WTC11 (cell line): ENCODE data around the gene FMO2.

Experiments
- NR2C2 ChIP-seq: sonication (generic); formaldehyde crosslinking; IDR thresholded peaks from 2 replicates; pipeline ENCODE4 v1.8.0; 2022; ENCODE audit warnings: mild to moderate bottlenecking, missing genetic modification reagents
- TF ChIP-seq, protein P1 (sequence below): fragments of 200-600 bp; IDR thresholded peaks from 2 replicates; pipeline ENCODE4 v1.8.0; 2022; ENCODE audit warnings: antibody characterized with exemption

DNA sequence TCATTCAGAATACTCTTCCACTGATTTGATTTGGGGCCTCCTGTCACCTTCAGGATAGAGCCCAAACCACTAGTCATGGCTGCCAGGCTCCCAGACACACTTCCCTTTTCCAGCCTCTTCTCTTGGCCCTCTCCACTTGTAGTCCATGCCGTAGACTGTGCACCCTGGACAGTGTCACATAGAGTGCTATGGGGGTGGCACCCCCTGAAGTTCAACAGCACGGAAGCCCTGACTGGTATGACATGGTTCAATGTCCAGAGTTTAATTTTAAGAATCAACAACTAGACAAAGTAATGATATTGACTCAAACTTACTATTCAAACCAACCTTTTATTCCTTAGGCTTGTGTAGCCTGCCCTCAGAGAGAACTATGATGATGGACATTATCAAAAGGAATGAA is 22.3 kb downstream of the FMO2 start:
- TF ChIP-seq, protein P1, sequence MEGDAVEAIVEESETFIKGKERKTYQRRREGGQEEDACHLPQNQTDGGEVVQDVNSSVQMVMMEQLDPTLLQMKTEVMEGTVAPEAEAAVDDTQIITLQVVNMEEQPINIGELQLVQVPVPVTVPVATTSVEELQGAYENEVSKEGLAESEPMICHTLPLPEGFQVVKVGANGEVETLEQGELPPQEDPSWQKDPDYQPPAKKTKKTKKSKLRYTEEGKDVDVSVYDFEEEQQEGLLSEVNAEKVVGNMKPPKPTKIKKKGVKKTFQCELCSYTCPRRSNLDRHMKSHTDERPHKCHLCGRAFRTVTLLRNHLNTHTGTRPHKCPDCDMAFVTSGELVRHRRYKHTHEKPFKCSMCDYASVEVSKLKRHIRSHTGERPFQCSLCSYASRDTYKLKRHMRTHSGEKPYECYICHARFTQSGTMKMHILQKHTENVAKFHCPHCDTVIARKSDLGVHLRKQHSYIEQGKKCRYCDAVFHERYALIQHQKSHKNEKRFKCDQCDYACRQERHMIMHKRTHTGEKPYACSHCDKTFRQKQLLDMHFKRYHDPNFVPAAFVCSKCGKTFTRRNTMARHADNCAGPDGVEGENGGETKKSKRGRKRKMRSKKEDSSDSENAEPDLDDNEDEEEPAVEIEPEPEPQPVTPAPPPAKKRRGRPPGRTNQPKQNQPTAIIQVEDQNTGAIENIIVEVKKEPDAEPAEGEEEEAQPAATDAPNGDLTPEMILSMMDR: no peak
- no peak for TF ChIP-seq NR2C2 (CRISPR knock-in tag)
